ENCODE results near the gene PDGFC. TPM values are rescaled to one million over a fixed set of nuclear protein-coding genes. Genes with fewer than 3 reads are reported as not detected.

PDGFC gene
- total and polyA plus RNA-seq, 8 donors: 4.9 to 39.8 (median 10.8) TPM

GRCh38 chr4:156790866-156791265 is 180.7 kb downstream of the PDGFC start:
- intact Hi-C loops (cut with DNase I; ENCODE audit: low total_unique reads): no loop called here
- H3K27ac ChIP-seq: no peak overlapping the region
- peaks cover 0 to 7% (median 2%) of the 10 kb centered on the region in 4 donors for H3K4me1 ChIP-seq
- peak in 1 of 2 donors; percentile 34 for DNase-seq
- TF ChIP-seq POLR2AphosphoS5 (IDR thresholded peaks at IDR 0.05) (no peak), EP300 (IDR thresholded peaks at IDR 0.05) (no peak), CTCF (IDR thresholded peaks at IDR 0.05) (no peak), POLR2A (IDR thresholded peaks at IDR 0.05) (no peak)
- H3K36me3 ChIP-seq: no peaks in the 10 kb centered on the region
- H3K9me3 ChIP-seq: no peaks in the 10 kb centered on the region
- H3K27me3 ChIP-seq: no peaks in the 10 kb centered on the region
- 17 to 43% (median 23%) methylated on average over 1 of the region's 1 CpG for WGBS, 5 donors
- H3K4me3 ChIP-seq: no peak overlapping the region

GRCh38 chr4:156788782-156789181 is 182.8 kb downstream of the PDGFC start:
- H3K4me3 ChIP-seq: no peak overlapping the region
- no peak overlapping the region for H3K27ac ChIP-seq
- no peaks in the 10 kb centered on the region for H3K27me3 ChIP-seq
- H3K36me3 ChIP-seq: no peaks in the 10 kb centered on the region
- TF ChIP-seq EP300 (IDR thresholded peaks at IDR 0.05): no peak
- no peak for TF ChIP-seq POLR2A (IDR thresholded peaks at IDR 0.05)
- no peak for TF ChIP-seq CTCF (IDR thresholded peaks at IDR 0.05)
- TF ChIP-seq POLR2AphosphoS5 (IDR thresholded peaks at IDR 0.05): no peak
- no peaks in the 10 kb centered on the region for H3K9me3 ChIP-seq
- DNase-seq: no peak
- intact Hi-C loops (cut with DNase I; ENCODE audit: low total_unique reads): no loop called here
- H3K4me1 ChIP-seq: peaks cover 0 to 7% (median 2%) of the 10 kb centered on the region in 4 donors

- Histone ChIP-seq H3K4me3 (no peak overlapping the region), H3K4me1 (peaks cover 0 to 7% (median 0%) of the 10 kb centered on the region in 4 donors), H3K9me3 (no peaks in the 10 kb centered on the region), H3K27ac (no peak overlapping the region), H3K36me3 (no peaks in the 10 kb centered on the region), H3K27me3 (no peaks in the 10 kb centered on the region)
- TF ChIP-seq POLR2AphosphoS5 (IDR thresholded peaks at IDR 0.05) (no peak), POLR2A (IDR thresholded peaks at IDR 0.05) (no peak), EP300 (IDR thresholded peaks at IDR 0.05) (no peak), CTCF (IDR thresholded peaks at IDR 0.05) (no peak)
- DNase-seq: no peak
- intact Hi-C loops (cut with DNase I; ENCODE audit: low total_unique reads): no loop called here
These were observed 184.9 kb downstream of the PDGFC start for GRCh38 chr4:156786713-156787112.

GRCh38 chr4:156784970-156785369 is 186.6 kb downstream of the PDGFC start:
- no peak overlapping the region for H3K27ac ChIP-seq
- TF ChIP-seq POLR2A (IDR thresholded peaks at IDR 0.05): no peak
- no peak for TF ChIP-seq EP300 (IDR thresholded peaks at IDR 0.05)
- no peak for TF ChIP-seq POLR2AphosphoS5 (IDR thresholded peaks at IDR 0.05)
- TF ChIP-seq CTCF (IDR thresholded peaks at IDR 0.05): no peak
- H3K9me3 ChIP-seq: no peaks in the 10 kb centered on the region
- 85 to 99% (median 90%) methylated on average over 3 of the region's 3 CpGs for WGBS, 5 donors
- no peaks in the 10 kb centered on the region for H3K36me3 ChIP-seq
- H3K27me3 ChIP-seq: no peaks in the 10 kb centered on the region
- peaks cover 0 to 7% (median 0%) of the 10 kb centered on the region in 4 donors for H3K4me1 ChIP-seq
- intact Hi-C loops (cut with DNase I; ENCODE audit: low total_unique reads): no loop called here
- H3K4me3 ChIP-seq: no peak overlapping the region
- no peak for DNase-seq

All from stomach (tissue), 9 donors.